HCT116 (cell line): ENCODE measurements around the gene KRT85. TPM values are rescaled to one million over a fixed set of nuclear protein-coding genes. Genes with fewer than 3 reads are reported as not detected.

Source experiments
- ATAC-seq: fragments of 200-7000 bp; cut with Tn5 transposase; 2 replicates; pipeline ENCODE4 v1.9.1; 2020; ENCODE audit warnings: mild to moderate bottlenecking, moderate library complexity
- BruUV-seq: library from RNA; stranded (reverse); fragments of 400-500 nt; replicated peaks from 2 replicates; lab custom pipeline; 2021; lab: Mats Ljungman, UMichigan
- CTCF ChIA-PET: fragments of 300-600 bp; sonication (Branson Sonifier 250); formaldehyde crosslinking; loops from one replicate; lab custom pipeline; 2021; ENCODE audit warnings: antibody characterized with exemption; lab: Charles Lee
- POLR2A ChIA-PET: fragments of 300-600, 350-600 bp; sonication (Branson Sonifier 250); formaldehyde crosslinking; loops from one replicate; lab custom pipeline; 2021; ENCODE audit warnings: antibody characterized with exemption; lab: Charles Lee
- RAD21 ChIA-PET, 2 experiments: fragments of 300-600 bp; sonication (Branson Sonifier 250); formaldehyde crosslinking; loops; one replicate each; lab custom pipeline; 2023; ENCODE audit warnings: low total read pairs in 2 of 2; ENCODE audit not compliant: uncharacterized antibody in 2 of 2, unreplicated experiment in 2 of 2, low non-redundant PET in 1 of 2; lab: Charles Lee
- DNase-seq: peaks from one replicate; pipeline ENCODE4 v3.0.0-alpha.2; 2010; ENCODE audit warnings: low read depth, low spot score
- H2AFZ ChIP-seq: fragments of 200-600 bp; shearing (Covaris generic), sonication (generic); 2 replicates; pipeline ENCODE4 v1.6.1; 2017; ENCODE audit warnings: low read depth, mixed run types, mixed read lengths, antibody characterized with exemption, low read length; ENCODE audit not compliant: poor library complexity, severe bottlenecking
- H3K27ac ChIP-seq: 2 replicates; pipeline ENCODE4 v1.5.1; 2012; ENCODE audit warnings: low read depth, low read length
- H3K27me3 ChIP-seq: fragments of 200-600 bp; sonication (generic); 2 replicates; pipeline ENCODE4 v1.6.1; 2016; ENCODE audit warnings: mixed run types, low read length, mixed read lengths; ENCODE audit not compliant: insufficient read depth
- H3K36me3 ChIP-seq, 2 experiments: fragments of 200-500 bp in 1 of 2; fragments of 200-600 bp in 1 of 2; sonication (Bioruptor generic) in 1 of 2; sonication (generic) in 1 of 2; 2 replicates each; pipeline versions ENCODE4 v1.5.1 to v1.6.1; 2014 to 2016; ENCODE audit warnings: low read length in 2 of 2, inconsistent platforms in 1 of 2, mixed read lengths in 1 of 2, mixed run types in 1 of 2; ENCODE audit not compliant: insufficient read depth in 2 of 2, control insufficient read depth in 1 of 2
- H3K4me1 ChIP-seq, 2 experiments: fragments of 200-600 bp in 1 of 2; sonication (generic) in 1 of 2; 2 replicates each; pipeline versions ENCODE4 v1.5.1 to v1.6.1; 2012 to 2017; ENCODE audit warnings: low read length in 2 of 2, inconsistent platforms in 1 of 2, mild to moderate bottlenecking in 1 of 2, mixed read lengths in 1 of 2, mixed run types in 1 of 2, moderate library complexity in 1 of 2; ENCODE audit not compliant: insufficient read depth in 2 of 2, control insufficient read depth in 1 of 2
- H3K4me2 ChIP-seq: fragments of 200-600 bp; sonication (generic); 2 replicates; pipeline ENCODE4 v1.6.1; 2017; ENCODE audit warnings: mixed run types, low read length, mixed read lengths
- H3K4me3 ChIP-seq, 2 experiments: fragments of 200-600 bp in 1 of 2; sonication (generic) in 1 of 2; replicated peaks in 1 of 2; 2 replicates each; pipeline ENCODE4 v1.5.1; 2011 to 2016; ENCODE audit warnings: low read length in 2 of 2, control low read depth in 1 of 2, low read depth in 1 of 2, mild to moderate bottlenecking in 1 of 2, mixed read lengths in 1 of 2, mixed run types in 1 of 2
- H3K79me2 ChIP-seq: fragments of 200-600 bp; sonication (generic); 2 replicates; pipeline ENCODE4 v1.6.1; 2017; ENCODE audit warnings: mild to moderate bottlenecking, mixed run types, low read length, moderate library complexity, mixed read lengths; ENCODE audit not compliant: insufficient read depth
- H3K9ac ChIP-seq: fragments of 200-600 bp; sonication (generic); 2 replicates; pipeline ENCODE4 v1.6.1; 2016; ENCODE audit warnings: low read length, mixed read lengths
- H3K9me2 ChIP-seq: fragments of 200-600 bp; sonication (generic), shearing (Covaris generic); 2 replicates; pipeline ENCODE4 v1.6.1; 2017; ENCODE audit warnings: mixed run types, mild to moderate bottlenecking, moderate library complexity; ENCODE audit not compliant: insufficient read depth
- H3K9me3 ChIP-seq, 2 experiments: fragments of 200-500 bp in 1 of 2; fragments of 200-600 bp in 1 of 2; sonication (Bioruptor generic) in 1 of 2; sonication (generic) in 1 of 2; 2 replicates each; pipeline ENCODE4 v1.6.1; 2014 to 2017; ENCODE audit warnings: low read length in 2 of 2, mixed read lengths in 2 of 2, inconsistent platforms in 1 of 2, low read depth in 1 of 2, mild to moderate bottlenecking in 1 of 2, mixed run types in 1 of 2, moderate library complexity in 1 of 2; ENCODE audit not compliant: control insufficient read depth in 1 of 2, insufficient read depth in 1 of 2
- H4K20me1 ChIP-seq: fragments of 200-600 bp; sonication (generic), shearing (Covaris generic); 2 replicates; pipeline ENCODE4 v1.6.1; 2017; ENCODE audit warnings: mixed run types, mild to moderate bottlenecking, moderate library complexity; ENCODE audit not compliant: insufficient read depth
- CBX3 ChIP-seq: IDR thresholded peaks from 2 replicates; pipeline ENCODE4 v1.6.1; 2012; ENCODE audit warnings: low read depth
- EGR1 ChIP-seq: IDR thresholded peaks from 2 replicates; pipeline ENCODE4 v1.6.1; 2012; ENCODE audit warnings: low read depth
- RAD21 ChIP-seq: IDR thresholded peaks from 2 replicates; pipeline ENCODE4 v1.6.1; 2012; ENCODE audit warnings: low read depth, mild to moderate bottlenecking
- SRF ChIP-seq: IDR thresholded peaks from 2 replicates; pipeline ENCODE4 v1.6.1; 2012; ENCODE audit warnings: low read depth
- YY1 ChIP-seq: IDR thresholded peaks from 2 replicates; pipeline ENCODE4 v1.6.1; 2011; ENCODE audit warnings: low read length, low read depth, moderate library complexity, mild to moderate bottlenecking; ENCODE audit not compliant: insufficient replicate concordance; ENCODE audit errors: extremely low read depth
- intact Hi-C: fragments of 100-400 bp; cut with micrococcal nuclease; formaldehyde crosslinking; loops from 2 replicates; pipeline ENCODE4 v1.10.0; 2022
- total RNA-seq: library from RNA; stranded (reverse); gene quantifications from one replicate; pipeline ENCODE4 v1.2.1, GENCODE V29; 2021; ENCODE audit not compliant: unreplicated experiment
- TF ChIP-seq, protein P1 (sequence below), 3 experiments: fragments of 200-600 bp in 1 of 3; sonication (generic) in 1 of 3; IDR thresholded peaks in 2 of 3; conservative IDR thresholded peaks in 1 of 3; 2 replicates each; pipeline ENCODE4 v1.5.1; 2012 to 2017; ENCODE audit warnings: low read depth in 2 of 3, low read length in 2 of 3, antibody characterized with exemption in 1 of 3, borderline replicate concordance in 1 of 3, control low read depth in 1 of 3, mild to moderate bottlenecking in 1 of 3, mixed read lengths in 1 of 3, mixed run types in 1 of 3, moderate library complexity in 1 of 3; ENCODE audit not compliant: insufficient read depth in 1 of 3
- TF ChIP-seq, protein P2 (sequence below): IDR thresholded peaks from 2 replicates; pipeline ENCODE4 v1.6.1; 2012

KRT85 gene
- total RNA-seq, 1 experiment from 2014 or later: not detected

DNA sequence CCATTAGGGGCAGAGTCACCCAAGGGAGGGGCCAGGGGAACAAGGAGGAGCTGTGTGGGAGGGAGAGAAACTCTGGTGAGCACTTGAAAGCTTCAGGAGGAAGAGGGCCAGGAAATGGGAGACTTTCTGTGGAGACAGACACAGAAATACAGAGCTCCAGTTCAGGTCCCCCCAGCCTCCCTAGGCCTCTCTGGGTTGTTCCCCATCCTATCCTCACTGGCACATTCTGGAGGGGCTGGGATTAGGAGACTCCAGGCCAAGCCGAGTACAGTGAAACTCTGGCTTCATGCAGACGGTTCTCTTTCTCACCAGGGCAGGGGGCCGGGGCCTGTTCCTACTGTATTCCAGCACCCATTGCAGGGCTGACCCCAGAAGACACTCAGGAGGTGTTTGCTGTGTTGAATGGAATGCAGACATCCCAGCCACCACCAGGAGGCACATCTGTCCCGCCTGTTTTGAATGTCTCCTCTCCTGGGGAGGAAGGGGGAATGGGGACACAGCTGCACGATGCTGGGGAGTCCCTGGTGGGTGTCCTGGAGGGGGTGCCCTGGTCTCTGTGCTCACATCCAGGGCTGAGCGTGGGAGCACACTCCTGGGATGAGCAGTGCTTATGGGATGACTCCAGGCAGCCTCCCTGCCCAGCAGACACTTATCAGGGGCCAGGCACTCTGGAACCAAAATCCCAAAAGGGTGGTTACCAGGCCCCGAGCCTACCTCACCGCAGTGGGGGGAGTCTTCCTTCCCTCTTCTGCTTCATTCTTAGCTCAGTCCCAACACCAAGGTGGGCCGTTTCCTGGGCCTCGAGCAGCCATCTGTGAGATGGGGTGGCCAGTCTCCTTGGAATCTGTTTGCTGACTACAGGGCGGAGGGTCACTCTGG lies 23.7 kb upstream of the KRT85 start:
- Histone ChIP-seq H3K9me2 (no peaks in the 10 kb centered on the region), H4K20me1 (no peaks in the 10 kb centered on the region), H3K4me3 (no peak overlapping the region), H3K4me2 (0 out of 2 replicates have a peak overlapping the region, but pooled peaks have one; percentile 2), H3K9ac (no peak overlapping the region), H3K27me3 (no peaks in the 10 kb centered on the region), H3K36me3 (no peaks in the 10 kb centered on the region)
- intact Hi-C loops: loop anchor here (1.0 to 5.0 kb wide), 3 partner anchors 191 to 489 kb away; no protein-coding TSS in a partner anchor
- TF ChIP-seq, protein P1, sequence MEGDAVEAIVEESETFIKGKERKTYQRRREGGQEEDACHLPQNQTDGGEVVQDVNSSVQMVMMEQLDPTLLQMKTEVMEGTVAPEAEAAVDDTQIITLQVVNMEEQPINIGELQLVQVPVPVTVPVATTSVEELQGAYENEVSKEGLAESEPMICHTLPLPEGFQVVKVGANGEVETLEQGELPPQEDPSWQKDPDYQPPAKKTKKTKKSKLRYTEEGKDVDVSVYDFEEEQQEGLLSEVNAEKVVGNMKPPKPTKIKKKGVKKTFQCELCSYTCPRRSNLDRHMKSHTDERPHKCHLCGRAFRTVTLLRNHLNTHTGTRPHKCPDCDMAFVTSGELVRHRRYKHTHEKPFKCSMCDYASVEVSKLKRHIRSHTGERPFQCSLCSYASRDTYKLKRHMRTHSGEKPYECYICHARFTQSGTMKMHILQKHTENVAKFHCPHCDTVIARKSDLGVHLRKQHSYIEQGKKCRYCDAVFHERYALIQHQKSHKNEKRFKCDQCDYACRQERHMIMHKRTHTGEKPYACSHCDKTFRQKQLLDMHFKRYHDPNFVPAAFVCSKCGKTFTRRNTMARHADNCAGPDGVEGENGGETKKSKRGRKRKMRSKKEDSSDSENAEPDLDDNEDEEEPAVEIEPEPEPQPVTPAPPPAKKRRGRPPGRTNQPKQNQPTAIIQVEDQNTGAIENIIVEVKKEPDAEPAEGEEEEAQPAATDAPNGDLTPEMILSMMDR (IDR thresholded peaks at IDR 0.05 in 2 of 3, conservative IDR thresholded peaks at IDR 0.05 in 1 of 3; ENCODE audit: borderline replicate concordance in 1 of 3, insufficient read depth in 1 of 3, low read depth in 2 of 3, low read length in 2 of 3): peak; percentile 84 to 93 (median 85)
- no peak for TF ChIP-seq CBX3
- peak; percentile 91 for TF ChIP-seq RAD21
- TF ChIP-seq, protein P2, sequence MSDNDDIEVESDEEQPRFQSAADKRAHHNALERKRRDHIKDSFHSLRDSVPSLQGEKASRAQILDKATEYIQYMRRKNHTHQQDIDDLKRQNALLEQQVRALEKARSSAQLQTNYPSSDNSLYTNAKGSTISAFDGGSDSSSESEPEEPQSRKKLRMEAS: no peak
- no peak for TF ChIP-seq EGR1
- no peak for TF ChIP-seq SRF
- TF ChIP-seq YY1: no peak
- TF ChIP-seq, all 23 proteins: peak for 2
- DNase-seq: peak; percentile 24
- no peaks in the 10 kb centered on the region for H3K79me2 ChIP-seq
- H3K4me1 ChIP-seq: peaks cover 0 to 23% of the 10 kb centered on the region in 2 experiments; a peak in 1 of 4 replicates
- BruUV-seq: no TSS peak
- CTCF ChIA-PET: interaction anchor here (0.6 to 2.5 kb wide), 10 partner anchors 11 to 590 kb away, joined by 3 to 10 read pairs (median 6); no protein-coding TSS in a partner anchor
- ATAC-seq: peak; percentile 79
- RAD21 ChIA-PET: interaction anchor here in 1 of 2 experiments (2.1 to 2.4 kb wide), 2 partner anchors 480 to 489 kb away, joined by 5 to 6 read pairs; no protein-coding TSS in a partner anchor
- POLR2A ChIA-PET: interaction anchor here (1.7 kb wide), 1 partner anchor 480 kb away, joined by 5 read pairs; no protein-coding TSS in a partner anchor
- H3K9me3 ChIP-seq: no peaks in the 10 kb centered on the region
- no peak overlapping the region for H3K27ac ChIP-seq
- peak overlapping the region; percentile 38 for H2AFZ ChIP-seq
